Testis (tissue), 3 donors: ENCODE data around the gene SLAMF1. TPM values are rescaled to one million over a fixed set of nuclear protein-coding genes. Genes with fewer than 3 reads are reported as not detected.

Experiments used
- DNase-seq: peaks from one replicate; pipeline ENCODE4 v3.0.0-alpha.2; 2019
- H3K27ac ChIP-seq, 2 donors: fragments of 200-600 bp; sonication (generic); one replicate each; pipeline ENCODE4 v1.5.1; 2019
- H3K27me3 ChIP-seq: fragments of 200-600 bp; sonication (generic); one replicate; pipeline ENCODE4 v1.5.1; 2019
- H3K36me3 ChIP-seq: fragments of 200-600 bp; sonication (generic); one replicate; pipeline ENCODE4 v1.5.1; 2017; ENCODE audit warnings: low read depth; ENCODE audit errors: missing control alignments
- H3K4me1 ChIP-seq: fragments of 200-600 bp; sonication (generic); one replicate; pipeline ENCODE4 v1.5.1; 2019
- H3K4me3 ChIP-seq, 2 donors: fragments of 200-600 bp; sonication (generic); one replicate each; pipeline ENCODE4 v1.5.1; 2017 to 2019
- H3K9me3 ChIP-seq: fragments of 200-600 bp; sonication (generic); one replicate; pipeline ENCODE4 v1.5.1; 2017
- POLR2A ChIP-seq: fragments of 450-650 bp; IDR thresholded peaks from one replicate; pipeline ENCODE4 v1.6.1; 2017; ENCODE audit warnings: antibody characterized with exemption, mild to moderate bottlenecking, moderate library complexity
- WGBS, 2 donors: methylation state at CpG; one replicate each; pipeline ENCODE4 v1.1.5; 2018; 5-methylcytosine and 5-hydroxymethylcytosine counted together
- intact Hi-C: fragments of 100-400 bp; cut with DNase I; formaldehyde crosslinking; loops from one replicate; pipeline ENCODE4 v1.15.1; 2023; ENCODE audit warnings: low total_unique reads
- polyA plus RNA-seq: library from polyadenylated mRNA; stranded (reverse); fragments of 350-450 nt; fragmentation: Illumina TruSeq; extraction: RNeasy Lipid Tissue Mini Kit (QIAGEN cat#74804); gene quantifications from one replicate; pipeline ENCODE4 v1.2.3, GENCODE V29; 2014; ENCODE audit warnings: low read depth, low replicate concordance; ENCODE audit not compliant: insufficient read depth
- total RNA-seq, 2 donors: library from RNA; depleted of rRNA; stranded (reverse); fragments of >200 nt; gene quantifications; one replicate each; pipeline ENCODE4 v1.2.3, GENCODE V29; 2016
- TF ChIP-seq, protein P1 (sequence below), 3 experiments: fragments of 450-650 bp in 2 of 3; fragments of 200-600 bp in 1 of 3; sonication (generic) in 1 of 3; IDR thresholded peaks; one replicate each; pipeline ENCODE4 v1.5.1; 2016 to 2019; ENCODE audit warnings: antibody characterized with exemption in 3 of 3, mild to moderate bottlenecking in 2 of 3, moderate library complexity in 1 of 3

SLAMF1 gene
- total and polyA plus RNA-seq, 3 donors from 2014 or later: 0.47 to 0.75 (median 0.50) TPM

DNA sequence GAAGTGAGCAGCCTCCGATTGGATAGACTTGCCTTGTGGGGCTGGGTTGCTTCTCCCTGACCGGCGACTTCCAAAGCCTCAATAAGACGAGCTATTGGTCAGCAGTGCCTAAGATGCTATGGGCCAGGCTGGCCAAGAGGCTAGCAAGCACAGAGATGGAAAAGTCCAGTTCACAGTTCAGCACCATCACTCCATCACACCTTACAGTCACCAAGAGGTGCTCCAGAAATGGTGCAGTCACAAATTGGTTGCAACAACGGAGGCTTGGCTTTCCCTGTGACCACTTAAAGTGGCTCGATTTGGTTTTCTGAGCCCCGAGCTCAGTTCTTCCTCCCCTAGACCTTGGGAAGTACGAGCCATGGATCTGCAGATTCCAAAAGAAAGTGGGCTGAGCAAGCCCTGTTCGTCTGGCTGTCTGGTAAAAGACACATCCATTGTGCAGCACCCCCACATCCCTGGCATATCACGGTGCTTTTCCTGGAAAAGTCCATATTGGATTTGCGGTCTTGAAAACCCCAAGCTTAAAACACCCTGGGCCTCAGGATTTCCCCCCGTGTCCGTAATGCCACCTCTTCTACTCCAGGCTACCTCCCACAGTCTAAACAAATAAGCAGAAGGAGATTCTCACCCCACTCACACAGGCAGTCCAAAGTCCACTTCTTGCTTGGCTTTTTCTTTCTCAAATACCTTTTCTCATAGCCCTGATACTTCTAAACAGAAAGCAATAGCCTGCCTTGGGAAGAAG, 1.3 kb downstream of the SLAMF1 start:
- no peaks in the 10 kb centered on the region for H3K36me3 ChIP-seq
- H3K4me3 ChIP-seq: no peak overlapping the region
- intact Hi-C loops: no loop called here
- no peak for DNase-seq
- no peaks in the 10 kb centered on the region for H3K4me1 ChIP-seq
- WGBS, 2 donors: 87 to 91% methylated on average over 13 of the region's 13 CpGs
- H3K9me3 ChIP-seq: no peaks in the 10 kb centered on the region
- no peak overlapping the region for H3K27ac ChIP-seq
- TF ChIP-seq, protein P1, sequence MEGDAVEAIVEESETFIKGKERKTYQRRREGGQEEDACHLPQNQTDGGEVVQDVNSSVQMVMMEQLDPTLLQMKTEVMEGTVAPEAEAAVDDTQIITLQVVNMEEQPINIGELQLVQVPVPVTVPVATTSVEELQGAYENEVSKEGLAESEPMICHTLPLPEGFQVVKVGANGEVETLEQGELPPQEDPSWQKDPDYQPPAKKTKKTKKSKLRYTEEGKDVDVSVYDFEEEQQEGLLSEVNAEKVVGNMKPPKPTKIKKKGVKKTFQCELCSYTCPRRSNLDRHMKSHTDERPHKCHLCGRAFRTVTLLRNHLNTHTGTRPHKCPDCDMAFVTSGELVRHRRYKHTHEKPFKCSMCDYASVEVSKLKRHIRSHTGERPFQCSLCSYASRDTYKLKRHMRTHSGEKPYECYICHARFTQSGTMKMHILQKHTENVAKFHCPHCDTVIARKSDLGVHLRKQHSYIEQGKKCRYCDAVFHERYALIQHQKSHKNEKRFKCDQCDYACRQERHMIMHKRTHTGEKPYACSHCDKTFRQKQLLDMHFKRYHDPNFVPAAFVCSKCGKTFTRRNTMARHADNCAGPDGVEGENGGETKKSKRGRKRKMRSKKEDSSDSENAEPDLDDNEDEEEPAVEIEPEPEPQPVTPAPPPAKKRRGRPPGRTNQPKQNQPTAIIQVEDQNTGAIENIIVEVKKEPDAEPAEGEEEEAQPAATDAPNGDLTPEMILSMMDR (IDR thresholded peaks at IDR 0.05): no peak
- no peaks in the 10 kb centered on the region for H3K27me3 ChIP-seq

DNA sequence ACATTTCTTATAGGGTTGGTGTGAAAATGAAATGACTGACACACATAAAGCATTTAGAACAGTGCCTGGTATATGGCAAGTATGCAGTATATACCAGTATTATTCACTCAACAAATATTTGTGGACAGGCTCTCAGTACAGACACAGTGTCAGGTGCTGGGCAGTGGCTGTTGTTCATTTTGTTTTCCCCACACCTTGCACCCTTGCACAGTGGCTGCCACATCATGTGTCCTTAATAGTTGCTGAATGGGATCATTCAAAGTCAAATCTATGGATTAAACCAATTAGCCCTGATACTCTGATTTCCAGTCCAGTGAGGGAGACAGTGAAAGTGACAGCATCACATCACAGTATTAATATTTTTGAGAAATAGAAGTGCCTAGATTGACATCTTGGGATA, 2.4 kb downstream of the SLAMF1 start:
- H3K27ac ChIP-seq: no peak overlapping the region
- H3K27me3 ChIP-seq: no peaks in the 10 kb centered on the region
- no peaks in the 10 kb centered on the region for H3K9me3 ChIP-seq
- intact Hi-C loops: no loop called here
- no peak overlapping the region for H3K4me3 ChIP-seq
- TF ChIP-seq, protein P1 (IDR thresholded peaks at IDR 0.05): no peak
- no peak for TF ChIP-seq POLR2A
- no peak for DNase-seq
- no peaks in the 10 kb centered on the region for H3K4me1 ChIP-seq
- H3K36me3 ChIP-seq: no peaks in the 10 kb centered on the region

DNA sequence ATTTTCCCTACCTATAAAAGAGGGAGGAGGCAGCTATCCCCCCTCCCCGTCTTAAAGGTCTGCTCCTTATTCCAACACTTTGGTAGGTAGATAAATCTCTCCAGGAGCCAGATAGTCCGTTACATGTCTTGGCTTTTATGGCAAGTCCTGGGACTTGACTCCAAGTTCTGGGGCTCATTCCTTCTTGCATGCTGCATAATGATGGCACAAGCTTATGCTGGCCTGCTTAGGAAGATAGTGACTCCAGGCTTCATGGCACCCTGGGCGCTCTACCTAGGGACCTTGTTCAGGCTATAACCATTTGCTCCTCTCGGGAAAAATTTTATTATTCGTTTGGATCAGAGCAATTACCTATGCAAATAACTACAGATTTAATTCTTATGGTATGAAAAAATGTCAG, 3.7 kb downstream of the SLAMF1 start:
- 87 to 89% methylated on average over 5 of the region's 5 CpGs for WGBS, 2 donors
- TF ChIP-seq, protein P1 (IDR thresholded peaks at IDR 0.05): no peak
- TF ChIP-seq POLR2A: no peak
- Histone ChIP-seq H3K27me3 (no peaks in the 10 kb centered on the region), H3K27ac (no peak overlapping the region), H3K36me3 (no peaks in the 10 kb centered on the region), H3K4me1 (no peaks in the 10 kb centered on the region), H3K4me3 (no peak overlapping the region), H3K9me3 (no peaks in the 10 kb centered on the region)
- DNase-seq: no peak
- intact Hi-C loops: no loop called here

DNA sequence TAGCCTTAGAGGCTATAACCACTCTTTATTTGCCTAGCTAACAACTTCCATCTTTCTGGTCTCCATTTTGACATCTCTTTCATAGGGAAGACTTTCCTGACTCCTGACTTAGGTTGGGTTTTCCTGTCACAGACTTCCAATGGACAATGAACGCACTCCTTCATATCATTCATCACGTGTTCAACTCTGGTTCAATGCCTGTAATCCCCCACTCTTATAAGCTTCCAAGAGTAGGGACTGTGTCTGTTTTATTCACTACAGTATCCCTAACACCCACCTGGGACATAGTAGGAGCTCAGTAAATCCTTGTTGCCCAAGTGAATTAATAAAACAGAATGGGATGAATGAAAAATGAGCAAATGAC, 4.6 kb downstream of the SLAMF1 start:
- WGBS, 2 donors: 87 to 94% methylated on average over 2 of the region's 2 CpGs
- H3K4me1 ChIP-seq: no peaks in the 10 kb centered on the region
- TF ChIP-seq POLR2A: no peak
- TF ChIP-seq, protein P1 (IDR thresholded peaks at IDR 0.05): no peak
- no peaks in the 10 kb centered on the region for H3K27me3 ChIP-seq
- DNase-seq: no peak
- H3K36me3 ChIP-seq: no peaks in the 10 kb centered on the region
- H3K9me3 ChIP-seq: no peaks in the 10 kb centered on the region
- no peak overlapping the region for H3K4me3 ChIP-seq
- H3K27ac ChIP-seq: no peak overlapping the region
- intact Hi-C loops: no loop called here
